ENCODE data around the gene LRRK1. TPM values are rescaled to one million over a fixed set of nuclear protein-coding genes. Genes with fewer than 3 reads are reported as not detected.

LRRK1 gene
- polyA plus RNA-seq, 1 of the 3 experiments (the other 2 are of a cell fraction), result 6.9 TPM

GRCh38 chr15:101108461-101108775 is 189.3 kb downstream of the LRRK1 start:
- WGBS (ENCODE audit: low lambda C conversion rate), result 89% methylated on average over 8 of the region's 10 CpGs
- POLR2A ChIA-PET, result no interaction called here
- H3K9me2 ChIP-seq, result no peaks in the 10 kb centered on the region
- no peak overlapping the region for H3K27ac ChIP-seq (ENCODE audit: low read depth in 2 of 2, low read length in 1 of 2)
- no peak overlapping the region for H3K9ac ChIP-seq
- no peak for TF ChIP-seq GATA2 (CRISPR knock-in tag; IDR thresholded peaks at IDR 0.05)
- no peak for TF ChIP-seq ZBTB33 (IDR thresholded peaks at IDR 0.05; ENCODE audit: borderline replicate concordance, low read depth)
- TF ChIP-seq JUND (IDR thresholded peaks at IDR 0.05), result no peak
- no peak for TF ChIP-seq RAD21 (IDR thresholded peaks at IDR 0.05; ENCODE audit: low read length)
- no peak for TF ChIP-seq TAF1 (IDR thresholded peaks at IDR 0.05; ENCODE audit: borderline replicate concordance, low read depth, low read length)
- TF ChIP-seq REST (IDR thresholded peaks at IDR 0.05; ENCODE audit: low read depth, low read length), result no peak
- TF ChIP-seq, protein P1, sequence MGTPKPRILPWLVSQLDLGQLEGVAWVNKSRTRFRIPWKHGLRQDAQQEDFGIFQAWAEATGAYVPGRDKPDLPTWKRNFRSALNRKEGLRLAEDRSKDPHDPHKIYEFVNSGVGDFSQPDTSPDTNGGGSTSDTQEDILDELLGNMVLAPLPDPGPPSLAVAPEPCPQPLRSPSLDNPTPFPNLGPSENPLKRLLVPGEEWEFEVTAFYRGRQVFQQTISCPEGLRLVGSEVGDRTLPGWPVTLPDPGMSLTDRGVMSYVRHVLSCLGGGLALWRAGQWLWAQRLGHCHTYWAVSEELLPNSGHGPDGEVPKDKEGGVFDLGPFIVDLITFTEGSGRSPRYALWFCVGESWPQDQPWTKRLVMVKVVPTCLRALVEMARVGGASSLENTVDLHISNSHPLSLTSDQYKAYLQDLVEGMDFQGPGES (IDR thresholded peaks at IDR 0.05; ENCODE audit: low read depth, low read length), result no peak
- TF ChIP-seq MAX (IDR thresholded peaks at IDR 0.05; ENCODE audit: low read depth), result no peak
- H3K79me2 ChIP-seq (ENCODE audit: insufficient read depth), result no peaks in the 10 kb centered on the region
- no peak overlapping the region for H3K4me3 ChIP-seq (ENCODE audit: low read depth in 2 of 2, low read length in 1 of 2)
- no peaks in the 10 kb centered on the region for H3K27me3 ChIP-seq (ENCODE audit: insufficient read depth)
- H3K9me3 ChIP-seq, result no peaks in the 10 kb centered on the region
- H3K4me2 ChIP-seq, result no peak overlapping the region
- H3K36me3 ChIP-seq (replicated peaks in 1 of 2; ENCODE audit: control insufficient read depth in 1 of 2, insufficient read depth in 2 of 2, low read length in 1 of 2), result no peaks in the 10 kb centered on the region
- no peak for DNase-seq
- H3F3A ChIP-seq (replicated peaks; ENCODE audit: insufficient read depth), result peaks cover 3% of the 10 kb centered on the region
- CTCF ChIA-PET, result interaction anchor here (1.5 kb wide), 1 partner anchor 143 kb away, joined by 3 read pairs; the partner anchor contains the start of gene CHSY1
- H3K4me1 ChIP-seq (ENCODE audit: control insufficient read depth in 1 of 2, insufficient read depth in 2 of 2, low read depth in 1 of 2, low read length in 1 of 2), result peaks cover 10 to 14% of the 10 kb centered on the region in 2 experiments; a peak in 2 of 4 replicates
- no peaks in the 10 kb centered on the region for H4K20me1 ChIP-seq (ENCODE audit: insufficient read depth)
- no peak overlapping the region for H2AFZ ChIP-seq (ENCODE audit: low read depth)

- Histone ChIP-seq H2AFZ (ENCODE audit: low read depth) (no peak overlapping the region), H3K79me2 (ENCODE audit: insufficient read depth) (no peaks in the 10 kb centered on the region), H3K27me3 (ENCODE audit: insufficient read depth) (no peaks in the 10 kb centered on the region), H3K27ac (ENCODE audit: low read depth in 2 of 2, low read length in 1 of 2) (no peak overlapping the region), H3K9ac (no peak overlapping the region), H3K4me2 (no peak overlapping the region), H3K36me3 (replicated peaks in 1 of 2; ENCODE audit: control insufficient read depth in 1 of 2, insufficient read depth in 2 of 2, low read length in 1 of 2) (no peaks in the 10 kb centered on the region), H3K9me3 (no peaks in the 10 kb centered on the region), H4K20me1 (ENCODE audit: insufficient read depth) (no peaks in the 10 kb centered on the region), H3K9me2 (no peaks in the 10 kb centered on the region), H3K4me3 (ENCODE audit: low read depth in 2 of 2, low read length in 1 of 2) (no peak overlapping the region), H3F3A (replicated peaks; ENCODE audit: insufficient read depth) (peaks cover 3% of the 10 kb centered on the region), H3K4me1 (ENCODE audit: control insufficient read depth in 1 of 2, insufficient read depth in 2 of 2, low read depth in 1 of 2, low read length in 1 of 2) (peaks cover 10 to 15% of the 10 kb centered on the region in 2 experiments; a peak in 2 of 4 replicates)
- ChIA-PET CTCF (interaction anchor here (1.5 kb wide), 1 partner anchor 143 kb away, joined by 3 read pairs; the partner anchor contains the start of gene CHSY1), POLR2A (no interaction called here)
- no peak for DNase-seq
- 82% methylated on average over 7 of the region's 7 CpGs for WGBS (ENCODE audit: low lambda C conversion rate)
- TF ChIP-seq CTCF (IDR thresholded peaks at IDR 0.05) (no peak), YY1 (IDR thresholded peaks at IDR 0.05; ENCODE audit: low read depth) (no peak), GATA2 (CRISPR knock-in tag; IDR thresholded peaks at IDR 0.05) (no peak), SMC3 (IDR thresholded peaks at IDR 0.05; ENCODE audit: low read depth, low read length) (no peak), TEAD4 (IDR thresholded peaks at IDR 0.05; ENCODE audit: borderline replicate concordance, insufficient read depth) (no peak), FOXJ3 (CRISPR knock-in tag; IDR thresholded peaks at IDR 0.05) (no peak), TAF1 (IDR thresholded peaks at IDR 0.05; ENCODE audit: borderline replicate concordance, low read depth, low read length) (no peak)
- TF ChIP-seq, protein P1 (IDR thresholded peaks at IDR 0.05; ENCODE audit: low read depth, low read length), result no peak
These were observed 189.6 kb downstream of the LRRK1 start for GRCh38 chr15:101108791-101109190.
